Ascending aorta (tissue), 2 donors: ENCODE measurements around the gene TCAP. TPM values are rescaled to one million over a fixed set of nuclear protein-coding genes. Genes with fewer than 3 reads are reported as not detected.
A peak's percentile ranks its signal among the peaks of the same experiment; 100 is the strongest.

Source experiments
- DNase-seq, 2 donors: peaks; one replicate each; pipeline ENCODE4 v3.0.0-alpha.2; 2019; ENCODE audit warnings: low spot score in 2 of 2
- H3K27ac ChIP-seq, 2 donors: fragments of 200-600 bp; sonication (generic); one replicate each; pipeline ENCODE4 v1.5.1; 2016 to 2017; ENCODE audit warnings: mild to moderate bottlenecking in 1 of 2
- H3K27me3 ChIP-seq: fragments of 200-600 bp; sonication (generic); one replicate; pipeline ENCODE4 v1.5.1; 2017
- H3K36me3 ChIP-seq, 2 donors: fragments of 200-600 bp; sonication (generic); one replicate each; pipeline ENCODE4 v1.5.1; 2016
- H3K4me1 ChIP-seq, 2 donors: fragments of 200-600 bp; sonication (generic); one replicate each; pipeline ENCODE4 v1.5.1; 2016 to 2017; ENCODE audit warnings: mild to moderate bottlenecking in 1 of 2
- H3K4me3 ChIP-seq, 2 donors: fragments of 200-600 bp; sonication (generic); one replicate each; pipeline ENCODE4 v1.5.1; 2016 to 2017; ENCODE audit warnings: mild to moderate bottlenecking in 1 of 2
- H3K9me3 ChIP-seq, 2 donors: fragments of 200-600 bp; sonication (generic); one replicate each; pipeline ENCODE4 v1.5.1; 2016
- CTCF ChIP-seq, 3 experiments: fragments of 200-600 bp in 2 of 3; fragments of 450-650 bp in 1 of 3; sonication (generic) in 2 of 3; IDR thresholded peaks; one replicate each; pipeline ENCODE4 v1.5.1; 2016 to 2019; ENCODE audit warnings: antibody characterized with exemption in 3 of 3, mild to moderate bottlenecking in 1 of 3, moderate library complexity in 1 of 3
- intact Hi-C: fragments of 100-400 bp; cut with DNase I; formaldehyde crosslinking; loops from one replicate; pipeline ENCODE4 v1.15.1; 2023
- total RNA-seq: library from RNA; depleted of rRNA; stranded (reverse); fragments of >200 nt; gene quantifications from one replicate; pipeline ENCODE4 v1.1.0, GENCODE V29; 2016

The TCAP gene
- total RNA-seq, 1 donor from 2014 or later, result not detected

- peak within 1 kb of the TSS; percentile 37 to 63 for H3K4me3 ChIP-seq
- DNase-seq, result no peak
These were observed 3.1 kb downstream of the TCAP start, which contains the start of gene PNMT for GRCh38 chr17:39667945-39668924. Gene PNMT (plus strand): TSS chr17:39668453. CDS start chr17:39668476, 23 bp downstream.

GRCh38 chr17:39669897-39670735 is 5.0 kb downstream of the TCAP start:
- DNase-seq, result peak in 1 of 2 donors; percentile 61
- Histone ChIP-seq H3K9me3 (no peaks in the 10 kb centered on the region), H3K4me3 (no peak overlapping the region), H3K27me3 (no peaks in the 10 kb centered on the region), H3K4me1 (peaks cover 16 to 48% of the 10 kb centered on the region in 2 donors), H3K36me3 (no peaks in the 10 kb centered on the region), H3K27ac (no peak overlapping the region)
- intact Hi-C loops, result loop anchor here (2.0 to 5.0 kb wide), 2 partner anchors 35 to 62 kb away; partner anchors contain the start of gene MIEN1
- TF ChIP-seq CTCF (IDR thresholded peaks at IDR 0.05), result no peak

More at GRCh38 chr17:39667945-39668924, 3.1 kb downstream of the TCAP start, which contains the start of gene PNMT:
- Histone ChIP-seq H3K27ac (peak within 1 kb of the TSS; percentile 68 to 74), H3K27me3 (no peaks in the 10 kb centered on the region), H3K36me3 (no peaks in the 10 kb centered on the region), H3K9me3 (no peaks in the 10 kb centered on the region), H3K4me1 (peaks cover 25 to 59% of the 10 kb centered on the region in 2 donors)
- peak; percentile 52 to 70 (median 54) for TF ChIP-seq CTCF (IDR thresholded peaks at IDR 0.05)
- intact Hi-C loops, result loop anchor here (2.0 to 5.0 kb wide), 3 partner anchors 33 to 64 kb away; partner anchors contain the start of gene MIEN1

GRCh38 chr17:39670746-39671145 is 5.6 kb downstream of the TCAP start:
- DNase-seq, result no peak
- H3K4me3 ChIP-seq, result no peak overlapping the region
- no peak for TF ChIP-seq CTCF (IDR thresholded peaks at IDR 0.05)
- no peaks in the 10 kb centered on the region for H3K9me3 ChIP-seq
- no peaks in the 10 kb centered on the region for H3K27me3 ChIP-seq
- no peak overlapping the region for H3K27ac ChIP-seq
- H3K36me3 ChIP-seq, result no peaks in the 10 kb centered on the region
- H3K4me1 ChIP-seq, result peaks cover 18 to 47% of the 10 kb centered on the region in 2 donors
- intact Hi-C loops, result no loop called here

- peak overlapping the region; percentile 21 to 26 for H3K27ac ChIP-seq
- peak in 1 of 2 donors; percentile 69 for DNase-seq
- TF ChIP-seq CTCF (IDR thresholded peaks at IDR 0.05), result peak; percentile 45 to 72 (median 53)
- H3K27me3 ChIP-seq, result no peaks in the 10 kb centered on the region
- H3K36me3 ChIP-seq, result no peaks in the 10 kb centered on the region
- intact Hi-C loops, result loop anchor here (1.0 kb wide), 1 partner anchor 50 kb away; no protein-coding TSS in a partner anchor
- no peak overlapping the region for H3K4me3 ChIP-seq
- no peaks in the 10 kb centered on the region for H3K9me3 ChIP-seq
- H3K4me1 ChIP-seq, result peaks cover 24 to 47% of the 10 kb centered on the region in 2 donors
These were observed 6.7 kb downstream of the TCAP start for GRCh38 chr17:39671651-39672521.
